ENCODE measurements around the gene ADCY2. TPM values are rescaled to one million over a fixed set of nuclear protein-coding genes. Genes with fewer than 3 reads are reported as not detected.

ADCY2 gene
- polyA plus RNA-seq, 1 of the 3 experiments (the other 2 are of a cell fraction): not detected

DNA sequence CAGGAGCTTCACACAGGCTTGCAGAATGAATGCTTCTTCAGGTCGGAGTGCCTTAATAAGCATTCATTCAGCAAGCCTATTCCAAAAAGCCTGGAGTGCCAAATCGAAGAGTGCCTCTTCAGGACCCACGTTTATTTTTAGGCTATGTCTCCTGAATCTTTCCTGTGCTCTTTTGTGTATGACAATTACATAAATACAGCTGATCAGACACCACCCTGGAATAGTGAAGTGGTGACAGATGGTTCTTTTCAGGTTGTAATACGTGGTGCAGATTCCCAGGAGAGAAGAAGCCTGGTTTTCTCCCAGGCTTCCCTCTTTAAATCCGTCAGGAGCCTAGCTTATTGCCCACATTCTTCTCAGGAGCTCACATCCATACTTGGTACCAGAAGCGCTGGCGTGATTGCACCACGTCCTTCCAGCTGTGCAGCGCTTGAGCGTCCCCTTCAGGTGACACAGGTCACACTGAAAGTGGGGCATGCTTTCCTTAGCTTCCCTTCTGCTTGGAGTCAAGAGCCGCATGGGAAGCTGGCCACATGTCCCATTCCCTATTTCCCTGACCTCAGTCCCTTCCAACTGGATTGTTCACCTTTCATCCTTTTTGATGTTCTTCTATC lies 123.1 kb downstream of the ADCY2 start:
- Histone ChIP-seq H3F3A (replicated peaks; ENCODE audit: insufficient read depth) (no peaks in the 10 kb centered on the region), H3K79me2 (ENCODE audit: insufficient read depth) (no peaks in the 10 kb centered on the region), H3K9me2 (no peaks in the 10 kb centered on the region), H3K27ac (ENCODE audit: low read depth in 2 of 2, low read length in 1 of 2) (no peak overlapping the region), H4K20me1 (ENCODE audit: insufficient read depth) (no peaks in the 10 kb centered on the region), H3K27me3 (ENCODE audit: insufficient read depth) (no peaks in the 10 kb centered on the region), H3K4me2 (no peak overlapping the region), H3K4me3 (ENCODE audit: low read depth in 2 of 2, low read length in 1 of 2) (no peak overlapping the region), H2AFZ (ENCODE audit: low read depth) (no peak overlapping the region), H3K4me1 (ENCODE audit: control insufficient read depth in 1 of 2, insufficient read depth in 2 of 2, low read depth in 1 of 2, low read length in 1 of 2) (no peaks in the 10 kb centered on the region), H3K9ac (no peak overlapping the region), H3K9me3 (no peaks in the 10 kb centered on the region), H3K36me3 (replicated peaks in 1 of 2; ENCODE audit: control insufficient read depth in 1 of 2, insufficient read depth in 2 of 2, low read length in 1 of 2) (no peaks in the 10 kb centered on the region)
- ChIA-PET POLR2A (no interaction called here), CTCF (interaction anchor here (0.9 to 1.0 kb wide), 2 partner anchors 10 to 12 kb away, joined by 3 to 4 read pairs; no protein-coding TSS in a partner anchor)
- DNase-seq: no peak
- TF ChIP-seq RAD21 (IDR thresholded peaks at IDR 0.05; ENCODE audit: low read length) (peak; percentile 17; the same call in 1 of the 2 replicates), TAF1 (IDR thresholded peaks at IDR 0.05; ENCODE audit: borderline replicate concordance, low read depth, low read length) (no peak)
- TF ChIP-seq, protein P1, sequence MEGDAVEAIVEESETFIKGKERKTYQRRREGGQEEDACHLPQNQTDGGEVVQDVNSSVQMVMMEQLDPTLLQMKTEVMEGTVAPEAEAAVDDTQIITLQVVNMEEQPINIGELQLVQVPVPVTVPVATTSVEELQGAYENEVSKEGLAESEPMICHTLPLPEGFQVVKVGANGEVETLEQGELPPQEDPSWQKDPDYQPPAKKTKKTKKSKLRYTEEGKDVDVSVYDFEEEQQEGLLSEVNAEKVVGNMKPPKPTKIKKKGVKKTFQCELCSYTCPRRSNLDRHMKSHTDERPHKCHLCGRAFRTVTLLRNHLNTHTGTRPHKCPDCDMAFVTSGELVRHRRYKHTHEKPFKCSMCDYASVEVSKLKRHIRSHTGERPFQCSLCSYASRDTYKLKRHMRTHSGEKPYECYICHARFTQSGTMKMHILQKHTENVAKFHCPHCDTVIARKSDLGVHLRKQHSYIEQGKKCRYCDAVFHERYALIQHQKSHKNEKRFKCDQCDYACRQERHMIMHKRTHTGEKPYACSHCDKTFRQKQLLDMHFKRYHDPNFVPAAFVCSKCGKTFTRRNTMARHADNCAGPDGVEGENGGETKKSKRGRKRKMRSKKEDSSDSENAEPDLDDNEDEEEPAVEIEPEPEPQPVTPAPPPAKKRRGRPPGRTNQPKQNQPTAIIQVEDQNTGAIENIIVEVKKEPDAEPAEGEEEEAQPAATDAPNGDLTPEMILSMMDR (IDR thresholded peaks at IDR 0.05): peak; percentile 18; the same call in 1 of the 2 replicates
- 10% methylated on average over 8 of the region's 11 CpGs for WGBS (ENCODE audit: low lambda C conversion rate)

DNA sequence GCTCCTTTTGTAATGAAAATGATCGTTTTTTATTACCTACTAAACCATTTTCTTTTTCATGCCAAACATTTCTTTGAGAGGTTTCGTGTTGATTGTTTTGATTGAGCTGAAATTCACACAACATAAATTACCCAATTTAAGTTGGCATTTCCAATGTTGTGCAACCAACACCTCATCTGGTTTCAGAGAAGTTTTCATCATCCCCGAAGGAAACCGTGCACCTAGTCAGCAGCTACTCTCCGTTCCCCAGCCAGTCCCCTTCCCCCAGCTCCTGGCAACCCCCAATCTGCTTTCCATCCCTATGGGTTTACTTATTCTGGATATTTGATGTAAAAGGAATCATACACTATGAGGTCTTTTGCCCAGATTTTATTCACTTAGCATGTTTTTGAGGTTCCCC lies 123.6 kb downstream of the ADCY2 start:
- TF ChIP-seq RXRA (IDR thresholded peaks at IDR 0.05; ENCODE audit: borderline replicate concordance, low read depth): no peak
- no peak for TF ChIP-seq RCOR1 (IDR thresholded peaks at IDR 0.05; ENCODE audit: low read length)
- TF ChIP-seq RAD21 (IDR thresholded peaks at IDR 0.05; ENCODE audit: low read length): no peak
- TF ChIP-seq, protein P2, sequence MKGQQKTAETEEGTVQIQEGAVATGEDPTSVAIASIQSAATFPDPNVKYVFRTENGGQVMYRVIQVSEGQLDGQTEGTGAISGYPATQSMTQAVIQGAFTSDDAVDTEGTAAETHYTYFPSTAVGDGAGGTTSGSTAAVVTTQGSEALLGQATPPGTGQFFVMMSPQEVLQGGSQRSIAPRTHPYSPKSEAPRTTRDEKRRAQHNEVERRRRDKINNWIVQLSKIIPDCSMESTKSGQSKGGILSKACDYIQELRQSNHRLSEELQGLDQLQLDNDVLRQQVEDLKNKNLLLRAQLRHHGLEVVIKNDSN (IDR thresholded peaks at IDR 0.05; ENCODE audit: borderline replicate concordance, low read depth): no peak
- TF ChIP-seq, protein P3, sequence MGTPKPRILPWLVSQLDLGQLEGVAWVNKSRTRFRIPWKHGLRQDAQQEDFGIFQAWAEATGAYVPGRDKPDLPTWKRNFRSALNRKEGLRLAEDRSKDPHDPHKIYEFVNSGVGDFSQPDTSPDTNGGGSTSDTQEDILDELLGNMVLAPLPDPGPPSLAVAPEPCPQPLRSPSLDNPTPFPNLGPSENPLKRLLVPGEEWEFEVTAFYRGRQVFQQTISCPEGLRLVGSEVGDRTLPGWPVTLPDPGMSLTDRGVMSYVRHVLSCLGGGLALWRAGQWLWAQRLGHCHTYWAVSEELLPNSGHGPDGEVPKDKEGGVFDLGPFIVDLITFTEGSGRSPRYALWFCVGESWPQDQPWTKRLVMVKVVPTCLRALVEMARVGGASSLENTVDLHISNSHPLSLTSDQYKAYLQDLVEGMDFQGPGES (IDR thresholded peaks at IDR 0.05; ENCODE audit: low read depth, low read length): no peak
- no peak for TF ChIP-seq RFX5 (IDR thresholded peaks at IDR 0.05; ENCODE audit: low read length)
- no peak for TF ChIP-seq NFIC (IDR thresholded peaks at IDR 0.05; ENCODE audit: borderline replicate concordance)
- TF ChIP-seq TEAD4 (IDR thresholded peaks at IDR 0.05; ENCODE audit: borderline replicate concordance, insufficient read depth): no peak
- no peak for TF ChIP-seq EZH2phosphoT487 (IDR thresholded peaks at IDR 0.05; ENCODE audit: borderline replicate concordance, low read depth)
- TF ChIP-seq EP300 (IDR thresholded peaks at IDR 0.05; ENCODE audit: borderline replicate concordance in 1 of 2, low read depth in 1 of 2, low read length in 1 of 2): no peak
- TF ChIP-seq MXI1 (IDR thresholded peaks at IDR 0.05; ENCODE audit: low read depth, low read length): no peak
- TF ChIP-seq SMC3 (IDR thresholded peaks at IDR 0.05; ENCODE audit: low read depth, low read length): no peak
- no peak for TF ChIP-seq SIN3A (IDR thresholded peaks at IDR 0.05; ENCODE audit: borderline replicate concordance, low read depth, low read length)
- TF ChIP-seq GABPA (IDR thresholded peaks at IDR 0.05; ENCODE audit: low read depth): no peak
- no peak for TF ChIP-seq MEF2A (IDR thresholded peaks at IDR 0.05; ENCODE audit: borderline replicate concordance, low read depth)
- Histone ChIP-seq H3K9me3 (no peaks in the 10 kb centered on the region), H3K4me1 (ENCODE audit: control insufficient read depth in 1 of 2, insufficient read depth in 2 of 2, low read depth in 1 of 2, low read length in 1 of 2) (no peaks in the 10 kb centered on the region), H3F3A (replicated peaks; ENCODE audit: insufficient read depth) (no peaks in the 10 kb centered on the region), H3K27ac (ENCODE audit: low read depth in 2 of 2, low read length in 1 of 2) (no peak overlapping the region), H3K4me3 (ENCODE audit: low read depth in 2 of 2, low read length in 1 of 2) (no peak overlapping the region), H4K20me1 (ENCODE audit: insufficient read depth) (no peaks in the 10 kb centered on the region), H2AFZ (ENCODE audit: low read depth) (no peak overlapping the region), H3K79me2 (ENCODE audit: insufficient read depth) (no peaks in the 10 kb centered on the region), H3K4me2 (no peak overlapping the region), H3K9me2 (no peaks in the 10 kb centered on the region), H3K9ac (no peak overlapping the region), H3K36me3 (replicated peaks in 1 of 2; ENCODE audit: control insufficient read depth in 1 of 2, insufficient read depth in 2 of 2, low read length in 1 of 2) (no peaks in the 10 kb centered on the region), H3K27me3 (ENCODE audit: insufficient read depth) (no peaks in the 10 kb centered on the region)
- no peak for DNase-seq
- 7% methylated on average over 5 of the region's 5 CpGs for WGBS (ENCODE audit: low lambda C conversion rate)
- CTCF ChIA-PET: interaction anchor here (1.0 kb wide), 1 partner anchor 11 kb away, joined by 4 read pairs; no protein-coding TSS in a partner anchor
- POLR2A ChIA-PET: no interaction called here

All from SK-N-SH (cell line).